Pons (tissue), 1 donor: ENCODE data around the gene LOX.
A peak's percentile ranks its signal among the peaks of the same experiment; 100 is the strongest.

Source experiments
- DNase-seq: peaks from one replicate; pipeline ENCODE4 v3.0.0-alpha.2; 2016; ENCODE audit warnings: low spot score

Gene LOX, protein sequence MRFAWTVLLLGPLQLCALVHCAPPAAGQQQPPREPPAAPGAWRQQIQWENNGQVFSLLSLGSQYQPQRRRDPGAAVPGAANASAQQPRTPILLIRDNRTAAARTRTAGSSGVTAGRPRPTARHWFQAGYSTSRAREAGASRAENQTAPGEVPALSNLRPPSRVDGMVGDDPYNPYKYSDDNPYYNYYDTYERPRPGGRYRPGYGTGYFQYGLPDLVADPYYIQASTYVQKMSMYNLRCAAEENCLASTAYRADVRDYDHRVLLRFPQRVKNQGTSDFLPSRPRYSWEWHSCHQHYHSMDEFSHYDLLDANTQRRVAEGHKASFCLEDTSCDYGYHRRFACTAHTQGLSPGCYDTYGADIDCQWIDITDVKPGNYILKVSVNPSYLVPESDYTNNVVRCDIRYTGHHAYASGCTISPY

GRCh38 chr5:122078116-122079110 is at the start of gene LOX:
Gene LOX, minus strand, starts transcription at chr5:122078259. Its CDS starts 274 bp downstream, at chr5:122077985.
- no peak for DNase-seq

DNA sequence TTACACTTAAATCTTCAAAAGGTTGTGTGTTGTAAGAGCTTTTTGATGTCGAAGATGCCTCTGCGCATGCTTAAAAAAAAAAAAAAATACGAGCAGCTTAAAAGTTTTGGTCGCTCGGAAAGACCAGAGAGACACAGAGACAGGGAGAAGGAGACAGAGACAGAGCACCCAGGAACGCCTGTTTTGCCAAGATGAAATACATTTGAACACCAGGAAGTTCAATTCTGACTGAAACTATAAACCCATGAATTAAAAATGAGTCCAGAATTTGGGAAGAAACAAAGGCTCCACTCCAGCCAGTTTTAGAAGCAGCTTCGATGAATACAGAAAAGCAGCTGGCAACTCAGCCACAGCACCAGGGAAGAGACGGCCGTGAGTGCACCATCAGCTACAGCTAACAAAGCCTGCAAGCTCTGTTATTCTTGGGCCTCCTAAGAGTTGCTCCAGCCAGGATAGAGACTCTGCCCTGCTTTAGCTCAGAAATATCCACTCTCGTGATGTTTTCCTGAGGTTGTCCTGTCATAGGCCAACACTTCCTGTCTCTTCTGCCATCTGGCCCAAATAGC is 48.8 kb upstream of the LOX start:
- no peak for DNase-seq

- DNase-seq = no peak
These were observed 48.2 kb upstream of the LOX start for GRCh38 chr5:122126177-122126755.

GRCh38 chr5:122124766-122125165 is 46.7 kb upstream of the LOX start:
- DNase-seq = no peak

- no peak for DNase-seq
These were observed 43.7 kb upstream of the LOX start for GRCh38 chr5:122121479-122122465.

- DNase-seq = no peak
These were observed 42.9 kb upstream of the LOX start for GRCh38 chr5:122120957-122121356.

DNA sequence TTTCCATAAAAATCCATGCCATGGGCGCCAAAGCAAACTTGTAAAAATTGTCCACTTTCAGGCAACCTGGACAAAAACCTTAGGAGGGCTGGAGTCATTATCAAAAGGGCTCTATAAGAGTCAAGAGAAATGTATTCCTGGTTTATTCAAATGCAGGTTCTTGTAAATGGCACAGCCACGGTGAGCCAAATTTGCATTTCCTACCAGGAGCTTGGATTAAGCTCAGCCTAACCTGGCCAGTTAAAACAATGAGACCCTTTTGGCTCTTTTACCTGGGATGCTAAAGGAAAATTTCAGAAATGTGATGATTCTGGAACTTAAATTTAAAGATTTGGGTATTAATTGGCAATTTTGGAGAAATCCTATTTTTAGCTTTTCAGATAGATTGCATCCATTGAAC is 42.4 kb upstream of the LOX start:
- DNase-seq = no peak

- no peak for DNase-seq
These were observed 41.1 kb upstream of the LOX start for GRCh38 chr5:122119205-122119604.

DNA sequence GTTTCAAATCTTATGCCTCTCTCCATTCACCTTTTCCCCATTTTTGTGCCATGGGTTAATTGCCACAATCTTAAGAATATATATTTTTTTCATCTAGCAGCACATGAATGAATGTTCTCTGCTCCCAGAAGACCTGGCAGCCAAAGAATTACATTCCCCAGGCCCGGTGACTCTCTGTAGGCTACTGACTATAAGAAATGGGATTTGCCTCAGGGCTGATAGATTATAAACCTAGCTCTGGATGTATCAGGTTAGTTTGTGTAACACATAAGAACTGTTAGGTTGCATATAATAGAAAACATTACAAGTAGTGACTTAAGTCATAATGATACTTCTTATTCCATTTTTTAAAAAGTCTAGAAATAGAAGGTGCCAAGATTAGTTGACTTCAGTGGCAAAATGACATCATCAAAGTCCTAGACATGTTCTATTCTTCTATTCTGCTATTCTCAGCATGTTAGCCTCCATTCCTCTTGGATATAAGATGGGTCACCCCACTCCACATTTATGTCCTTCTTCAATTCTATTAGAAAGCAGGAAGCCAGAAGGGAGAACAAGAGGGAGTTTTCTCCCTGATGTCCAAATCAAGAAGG is 40.4 kb upstream of the LOX start:
- no peak for DNase-seq

GRCh38 chr5:122114501-122114900 is 36.4 kb upstream of the LOX start:
- DNase-seq = no peak

DNA sequence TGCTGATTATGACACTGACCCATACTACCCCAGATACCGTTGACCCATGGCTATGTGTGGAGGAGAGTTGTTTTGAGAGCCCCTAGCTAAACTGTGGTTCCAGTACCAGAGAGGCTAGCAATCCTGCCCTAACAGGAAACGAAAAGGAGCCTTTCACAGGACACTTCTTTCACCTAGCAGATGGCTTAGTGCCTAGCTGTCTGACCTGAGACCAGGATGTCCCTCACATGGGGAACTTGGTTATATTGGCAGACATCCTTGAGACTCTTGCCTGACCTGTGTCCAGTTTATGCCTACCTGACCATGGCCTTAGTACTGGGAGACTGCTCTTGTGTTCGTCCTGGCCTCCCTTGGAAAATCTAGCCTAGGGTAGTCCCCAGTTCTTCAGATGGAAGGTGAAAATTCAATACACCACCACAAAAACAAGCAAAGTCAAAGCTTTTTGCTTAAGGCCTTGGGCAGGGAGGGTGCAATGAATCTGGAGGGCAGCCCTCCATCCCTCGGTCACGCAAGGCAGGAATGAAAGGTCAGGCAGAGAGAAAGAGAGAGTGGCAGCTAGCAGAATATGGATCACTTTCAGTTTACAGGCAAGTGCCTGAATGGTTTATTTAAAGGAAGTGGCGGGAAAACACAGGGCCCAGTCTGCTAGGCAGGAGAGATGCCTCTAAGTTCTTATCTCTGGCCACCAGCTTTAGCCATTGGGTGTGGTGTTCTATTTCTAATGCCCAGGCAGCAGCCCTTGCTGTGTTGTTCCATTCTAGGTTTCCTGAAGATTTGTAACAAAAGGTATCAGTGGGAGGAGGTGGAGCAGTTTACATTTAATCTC is 34.9 kb upstream of the LOX start:
- DNase-seq = no peak

GRCh38 chr5:122112063-122112462 is 34.0 kb upstream of the LOX start:
- DNase-seq = no peak

DNA sequence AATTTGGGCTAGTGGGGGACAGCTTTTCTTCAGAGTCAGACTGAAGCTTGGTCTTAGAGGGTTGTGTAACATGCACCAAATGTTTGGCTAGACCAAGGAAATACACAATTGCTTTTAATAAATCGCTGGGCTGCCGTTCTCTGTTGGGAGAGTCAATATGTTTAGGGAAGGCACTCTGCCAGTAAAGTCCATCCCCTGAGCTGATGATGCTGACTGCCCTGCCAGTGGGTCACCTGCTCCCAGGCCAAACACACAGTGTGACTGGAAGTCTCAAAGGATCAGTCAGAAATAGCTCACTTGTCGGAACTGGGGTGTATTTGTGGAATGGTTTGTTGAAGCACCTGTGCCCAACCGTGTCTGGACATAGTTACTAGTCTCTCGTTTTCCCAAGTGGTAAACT is 33.4 kb upstream of the LOX start:
- no peak for DNase-seq

DNA sequence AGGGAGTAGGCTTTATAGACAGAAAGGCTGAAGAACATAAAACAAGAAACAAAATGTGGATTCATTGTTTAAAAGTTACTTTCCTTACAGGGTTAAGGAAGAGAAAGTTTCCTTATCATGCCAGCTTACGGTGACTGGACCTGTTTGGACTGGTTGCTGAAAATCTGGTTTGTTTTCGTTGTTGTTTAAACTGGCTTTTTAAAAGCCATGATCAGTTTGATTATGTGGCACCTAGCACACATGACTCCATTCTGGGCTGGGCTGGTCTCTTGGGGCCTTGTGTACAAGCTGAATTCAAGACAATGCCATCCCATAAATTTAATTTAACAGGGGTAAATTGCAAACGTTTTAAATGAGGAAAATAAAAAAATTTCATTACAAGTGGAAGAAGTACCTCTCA is 32.9 kb upstream of the LOX start:
- no peak for DNase-seq

GRCh38 chr5:122107016-122107415 is 29.0 kb upstream of the LOX start:
- no peak for DNase-seq

- no peak for DNase-seq
These were observed 27.9 kb upstream of the LOX start for GRCh38 chr5:122105909-122106308.

DNA sequence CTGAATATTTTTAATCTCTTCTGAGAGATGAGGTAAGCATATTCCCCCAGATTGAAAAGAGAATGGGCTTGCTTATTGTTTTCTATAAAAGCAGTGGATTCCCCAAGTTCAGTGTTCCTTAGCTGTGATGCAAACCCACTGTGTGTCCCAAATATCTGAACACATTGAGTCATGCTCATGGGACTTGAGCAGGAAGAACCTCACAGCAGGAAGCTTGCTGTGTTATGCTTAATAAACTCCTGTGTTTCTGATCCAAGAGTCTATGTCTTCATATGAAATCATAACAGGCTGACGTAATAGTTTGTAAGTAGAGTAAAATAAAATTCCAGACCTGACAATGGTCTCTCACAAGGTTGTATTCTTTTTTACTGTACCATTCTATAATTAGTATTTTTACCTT is 24.8 kb upstream of the LOX start:
- DNase-seq = no peak

DNA sequence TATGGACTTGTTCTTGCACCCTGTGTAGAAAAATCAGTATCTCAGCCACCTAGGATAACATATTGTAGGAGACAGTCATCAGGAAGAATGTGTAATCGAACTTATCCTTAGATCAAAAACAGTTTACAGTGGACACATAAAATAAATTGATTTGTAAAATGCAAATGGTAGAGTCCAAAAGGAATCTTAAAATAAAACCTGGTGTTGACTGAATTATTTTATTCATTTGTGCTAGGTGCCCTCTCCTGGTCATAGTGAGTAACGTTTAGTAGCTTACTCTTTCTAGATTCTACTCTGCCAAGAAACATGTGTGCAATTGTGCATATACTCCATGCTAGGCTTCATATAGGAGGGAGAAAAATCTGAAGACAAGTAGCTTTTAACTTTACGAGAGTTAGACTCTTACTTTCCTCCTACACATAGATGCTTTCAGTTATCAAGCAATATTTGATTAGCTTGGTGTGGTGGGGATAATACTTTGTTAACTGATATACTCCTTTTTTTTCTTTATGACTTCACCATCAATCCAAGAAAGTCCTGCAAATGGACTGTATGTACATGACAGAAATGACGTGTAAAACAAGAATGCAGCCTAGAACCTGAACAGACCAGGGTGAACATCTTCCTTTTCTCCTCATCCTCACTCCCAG is 23.7 kb upstream of the LOX start:
- DNase-seq = peak; percentile 63
